Peyer's patch (tissue), 4 donors: Measurements from ENCODE around the gene NCOA3. TPM values are rescaled to one million over a fixed set of nuclear protein-coding genes. Genes with fewer than 3 reads are reported as not detected.

Experiments
- DNase-seq, 3 donors: peaks; one replicate each; pipeline ENCODE4 v3.0.0-alpha.2; 2017 to 2019
- H3K27ac ChIP-seq, 4 donors: fragments of 200-600 bp; sonication (generic); one replicate each; pipeline ENCODE4 v1.5.1; 2016 to 2019
- H3K27me3 ChIP-seq, 2 donors: fragments of 200-600 bp; sonication (generic); one replicate each; pipeline ENCODE4 v1.5.1; 2019
- H3K36me3 ChIP-seq, 3 donors: fragments of 200-600 bp; sonication (generic); one replicate each; pipeline ENCODE4 v1.5.1; 2016 to 2019
- H3K4me1 ChIP-seq, 4 donors: fragments of 200-600 bp; sonication (generic); one replicate each; pipeline ENCODE4 v1.5.1; 2016 to 2019
- H3K4me3 ChIP-seq, 4 donors: fragments of 200-600 bp; sonication (generic); 1 replicate in 3 of 4; 2 replicates in 1 of 4; pipeline ENCODE4 v1.5.1; 2016 to 2019; ENCODE audit warnings: mild to moderate bottlenecking in 1 of 4
- H3K9me3 ChIP-seq, 4 donors: fragments of 200-600 bp; sonication (generic); one replicate each; pipeline ENCODE4 v1.5.1; 2016 to 2019; ENCODE audit warnings: mild to moderate bottlenecking in 1 of 4
- CTCF ChIP-seq, 6 experiments: fragments of 450-650 bp in 4 of 6; fragments of 200-600 bp in 2 of 6; sonication (generic) in 1 of 6; IDR thresholded peaks; one replicate each; pipeline ENCODE4 v1.5.1; 2017 to 2019; ENCODE audit warnings: antibody characterized with exemption in 6 of 6, mild to moderate bottlenecking in 3 of 6, moderate library complexity in 1 of 6
- POLR2A ChIP-seq, 2 donors: fragments of 450-650 bp; IDR thresholded peaks; one replicate each; pipeline ENCODE4 v1.5.1; 2017; ENCODE audit warnings: antibody characterized with exemption in 2 of 2, mild to moderate bottlenecking in 2 of 2, moderate library complexity in 2 of 2
- total RNA-seq, 4 donors: library from RNA; depleted of rRNA; stranded (reverse); fragments of >200 nt; gene quantifications; one replicate each; pipeline ENCODE4 v1.1.0, GENCODE V29; 2016

Gene NCOA3
- total RNA-seq, 4 donors from 2014 or later, result 17.9 to 99.9 (median 26.6) TPM

DNA sequence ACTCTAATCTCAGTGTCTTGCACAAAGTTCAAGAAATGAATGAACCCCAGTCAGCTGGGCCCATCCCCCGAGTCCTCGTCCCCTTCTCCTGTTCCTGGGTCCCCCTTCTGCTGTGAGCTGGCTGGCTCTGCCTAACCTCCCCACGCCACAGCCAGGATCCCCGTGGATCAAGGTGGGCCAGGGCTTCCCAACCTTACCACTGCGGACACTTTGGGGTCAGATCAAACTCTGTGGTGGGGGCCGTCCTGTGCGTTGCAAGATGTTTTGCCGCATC lies 167.4 kb downstream of the NCOA3 start:
- Histone ChIP-seq H3K9me3 (no peaks in the 10 kb centered on the region), H3K4me1 (peaks cover 0 to under 1% (median 0%) of the 10 kb centered on the region in 4 donors), H3K4me3 (no peak overlapping the region), H3K36me3 (peaks cover 0 to 6% (median 0%) of the 10 kb centered on the region in 3 donors), H3K27ac (no peak overlapping the region), H3K27me3 (no peaks in the 10 kb centered on the region)
- no peak for TF ChIP-seq CTCF (IDR thresholded peaks at IDR 0.05)
- TF ChIP-seq POLR2A (IDR thresholded peaks at IDR 0.05), result no peak
- no peak for DNase-seq

DNA sequence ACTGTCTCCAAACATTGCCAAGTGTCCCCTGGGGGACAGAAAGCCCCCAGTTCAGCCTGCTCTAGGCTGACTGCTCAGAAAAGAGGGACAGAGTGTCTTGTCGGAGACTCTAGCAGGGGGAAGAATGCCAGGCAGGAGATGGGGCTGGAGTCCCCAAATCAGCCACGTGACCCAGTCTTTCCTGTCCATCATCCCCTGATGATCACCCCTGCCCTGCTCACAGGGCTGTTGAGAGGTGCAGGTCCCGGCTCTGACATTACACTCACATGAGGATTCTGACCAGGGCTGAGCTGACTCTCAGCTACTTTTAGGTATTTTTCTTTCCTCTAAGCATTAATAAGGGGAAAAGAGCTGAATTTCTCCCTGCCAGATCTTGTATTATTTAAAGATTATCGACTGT lies 167.8 kb downstream of the NCOA3 start:
- Histone ChIP-seq H3K36me3 (peaks cover 0 to 6% (median 0%) of the 10 kb centered on the region in 3 donors), H3K27me3 (no peaks in the 10 kb centered on the region), H3K4me3 (no peak overlapping the region), H3K27ac (no peak overlapping the region), H3K4me1 (no peaks in the 10 kb centered on the region), H3K9me3 (no peaks in the 10 kb centered on the region)
- TF ChIP-seq POLR2A (IDR thresholded peaks at IDR 0.05) (no peak), CTCF (IDR thresholded peaks at IDR 0.05) (no peak)
- DNase-seq, result no peak

GRCh38 chr20:47669927-47670890 lies 168.5 kb downstream of the NCOA3 start:
- Histone ChIP-seq H3K4me1 (no peaks in the 10 kb centered on the region), H3K27me3 (no peaks in the 10 kb centered on the region), H3K36me3 (peaks cover 0 to 5% (median 0%) of the 10 kb centered on the region in 3 donors), H3K9me3 (no peaks in the 10 kb centered on the region), H3K4me3 (no peak overlapping the region), H3K27ac (no peak overlapping the region)
- TF ChIP-seq POLR2A (IDR thresholded peaks at IDR 0.05) (no peak), CTCF (IDR thresholded peaks at IDR 0.05) (no peak)
- DNase-seq, result no peak

- no peak for DNase-seq
- Histone ChIP-seq H3K36me3 (no peaks in the 10 kb centered on the region), H3K4me1 (no peaks in the 10 kb centered on the region), H3K9me3 (no peaks in the 10 kb centered on the region), H3K27ac (no peak overlapping the region), H3K4me3 (no peak overlapping the region), H3K27me3 (no peaks in the 10 kb centered on the region)
- TF ChIP-seq POLR2A (IDR thresholded peaks at IDR 0.05) (no peak), CTCF (IDR thresholded peaks at IDR 0.05) (no peak)
These were observed 169.2 kb downstream of the NCOA3 start for GRCh38 chr20:47670913-47671312.

- H3K9me3 ChIP-seq, result no peaks in the 10 kb centered on the region
- TF ChIP-seq POLR2A (IDR thresholded peaks at IDR 0.05) (no peak), CTCF (IDR thresholded peaks at IDR 0.05) (no peak)
- H3K27ac ChIP-seq, result no peak overlapping the region
- H3K27me3 ChIP-seq, result no peaks in the 10 kb centered on the region
- peak in 1 of 3 donors; percentile 32 for DNase-seq
- no peaks in the 10 kb centered on the region for H3K36me3 ChIP-seq
- no peaks in the 10 kb centered on the region for H3K4me1 ChIP-seq
- H3K4me3 ChIP-seq, result no peak overlapping the region
These were observed 170.5 kb downstream of the NCOA3 start for GRCh38 chr20:47672166-47672565.
